Body of pancreas (tissue), 4 donors: ENCODE data around the gene TUT4. TPM values are rescaled to one million over a fixed set of nuclear protein-coding genes. Genes with fewer than 3 reads are reported as not detected.

Source experiments
- ATAC-seq: fragments of 150-250 bp; one replicate; pipeline ENCODE4 v1.9.1; 2016
- DNase-seq, 4 donors: peaks; one replicate each; pipeline ENCODE4 v3.0.0-alpha.2; 2019
- H3K27ac ChIP-seq, 4 donors: fragments of 200-600 bp; sonication (generic); 1 replicate in 3 of 4; 2 replicates in 1 of 4; pipeline versions ENCODE4 v1.5.1 to v1.6.1; 2016 to 2019; ENCODE audit warnings: mild to moderate bottlenecking in 1 of 4, mixed read lengths in 1 of 4, moderate library complexity in 1 of 4
- H3K27me3 ChIP-seq, 2 donors: fragments of 200-600 bp; sonication (generic); one replicate each; pipeline ENCODE4 v1.6.0; 2016; ENCODE audit warnings: mild to moderate bottlenecking in 1 of 2
- H3K36me3 ChIP-seq, 2 donors: fragments of 200-600 bp; sonication (generic); replicated peaks in 1 of 2; 2 replicates each; pipeline ENCODE4 v1.5.1; 2016; ENCODE audit warnings: low read depth in 2 of 2; ENCODE audit not compliant: insufficient read depth in 1 of 2
- H3K4me1 ChIP-seq: fragments of 200-600 bp; sonication (generic); one replicate; pipeline ENCODE4 v1.6.0; 2016
- H3K4me3 ChIP-seq, 2 donors: fragments of 200-600 bp; sonication (generic); 1 replicate in 1 of 2; 2 replicates in 1 of 2; pipeline ENCODE4 v1.5.1; 2016 to 2019
- H3K9me3 ChIP-seq, 3 donors: fragments of 200-600 bp; sonication (generic); 1 replicate in 2 of 3; 2 replicates in 1 of 3; pipeline ENCODE4 v1.5.1; 2016
- CTCF ChIP-seq, 7 experiments: fragments of 450-650 bp in 4 of 7; fragments of 200-600 bp in 3 of 7; sonication (generic) in 3 of 7; IDR thresholded peaks; one replicate each; pipeline ENCODE4 v1.5.1; 2016 to 2019; ENCODE audit warnings: antibody characterized with exemption in 7 of 7
- POLR2A ChIP-seq, 3 donors: fragments of 450-650 bp; IDR thresholded peaks; one replicate each; pipeline ENCODE4 v1.6.1; 2016; ENCODE audit warnings: antibody characterized with exemption in 3 of 3, mild to moderate bottlenecking in 2 of 3
- WGBS, 2 donors: methylation state at CpG; one replicate each; pipeline ENCODE4 v1.1.5; 2017; 5-methylcytosine and 5-hydroxymethylcytosine counted together
- intact Hi-C: fragments of 100-400 bp; cut with DNase I; formaldehyde crosslinking; loops from one replicate; pipeline ENCODE4 v1.15.1; 2023
- total RNA-seq, 2 donors: library from RNA; depleted of rRNA; stranded (reverse); fragments of >200 nt; gene quantifications; one replicate each; pipeline ENCODE4 v1.1.0, GENCODE V29; 2016

The TUT4 gene
- total RNA-seq, 2 donors from 2014 or later = 41.8 to 59.3 TPM

- ATAC-seq (no peak), DNase-seq (no peak)
- no peak overlapping the region for H3K4me3 ChIP-seq
- no peak overlapping the region for H3K27ac ChIP-seq
- H3K36me3 ChIP-seq = no peaks in the 10 kb centered on the region
- WGBS, 2 donors = 82 to 100% methylated on average over 1 of the region's 1 CpG
- intact Hi-C loops = no loop called here
- TF ChIP-seq CTCF (IDR thresholded peaks at IDR 0.05) = no peak
- TF ChIP-seq POLR2A (IDR thresholded peaks at IDR 0.05) = no peak
- no peaks in the 10 kb centered on the region for H3K27me3 ChIP-seq
- peaks cover 7% of the 10 kb centered on the region for H3K4me1 ChIP-seq
- H3K9me3 ChIP-seq = no peaks in the 10 kb centered on the region
Measured at GRCh38 chr1:52461821-52462220, 91.1 kb downstream of the TUT4 start.

- H3K9me3 ChIP-seq = no peaks in the 10 kb centered on the region
- H3K4me1 ChIP-seq = peaks cover 7% of the 10 kb centered on the region
- no peak for TF ChIP-seq POLR2A (IDR thresholded peaks at IDR 0.05)
- TF ChIP-seq CTCF (IDR thresholded peaks at IDR 0.05) = no peak
- DNase-seq (no peak), ATAC-seq (no peak)
- no peak overlapping the region for H3K4me3 ChIP-seq
- no peaks in the 10 kb centered on the region for H3K27me3 ChIP-seq
- 64 to 71% methylated on average over 1 of the region's 1 CpG for WGBS, 2 donors
- H3K27ac ChIP-seq = no peak overlapping the region
- no peaks in the 10 kb centered on the region for H3K36me3 ChIP-seq
- intact Hi-C loops = no loop called here
Measured at GRCh38 chr1:52460694-52461093, 92.2 kb downstream of the TUT4 start.

- no peak for TF ChIP-seq CTCF (IDR thresholded peaks at IDR 0.05)
- TF ChIP-seq POLR2A (IDR thresholded peaks at IDR 0.05) = no peak
- no peaks in the 10 kb centered on the region for H3K4me1 ChIP-seq
- no peak overlapping the region for H3K27ac ChIP-seq
- 95 to 98% methylated on average over 2 of the region's 2 CpGs for WGBS, 2 donors
- no peak for DNase-seq
- H3K4me3 ChIP-seq = no peak overlapping the region
- no peak for ATAC-seq
- peaks cover 0 to 2% of the 10 kb centered on the region in 2 donors for H3K36me3 ChIP-seq
- H3K27me3 ChIP-seq = no peaks in the 10 kb centered on the region
- no peaks in the 10 kb centered on the region for H3K9me3 ChIP-seq
- intact Hi-C loops = no loop called here
Measured at GRCh38 chr1:52455686-52456085, 97.2 kb downstream of the TUT4 start.

GRCh38 chr1:52454779-52455178 is 98.1 kb downstream of the TUT4 start:
- WGBS, 2 donors = 95 to 100% methylated on average over 2 of the region's 2 CpGs
- TF ChIP-seq POLR2A (IDR thresholded peaks at IDR 0.05) = no peak
- TF ChIP-seq CTCF (IDR thresholded peaks at IDR 0.05) = no peak
- no peak for DNase-seq
- Histone ChIP-seq H3K9me3 (no peaks in the 10 kb centered on the region), H3K36me3 (peaks cover 0 to 2% of the 10 kb centered on the region in 2 donors), H3K4me3 (no peak overlapping the region), H3K4me1 (no peaks in the 10 kb centered on the region), H3K27me3 (no peaks in the 10 kb centered on the region), H3K27ac (no peak overlapping the region)
- no peak for ATAC-seq
- intact Hi-C loops = no loop called here

- Histone ChIP-seq H3K27me3 (no peaks in the 10 kb centered on the region), H3K36me3 (peaks cover 0 to 2% of the 10 kb centered on the region in 2 donors), H3K4me3 (no peak overlapping the region), H3K4me1 (no peaks in the 10 kb centered on the region), H3K9me3 (no peaks in the 10 kb centered on the region), H3K27ac (no peak overlapping the region)
- ATAC-seq = no peak
- TF ChIP-seq CTCF (IDR thresholded peaks at IDR 0.05) = no peak
- TF ChIP-seq POLR2A (IDR thresholded peaks at IDR 0.05) = no peak
- WGBS, 2 donors = 91 to 92% methylated on average over 1 of the region's 1 CpG
- intact Hi-C loops = no loop called here
- DNase-seq = no peak
Measured at GRCh38 chr1:52454127-52454526, 98.8 kb downstream of the TUT4 start.
